Measurements from ENCODE around the gene CEP57L1. TPM values are rescaled to one million over a fixed set of nuclear protein-coding genes. Genes with fewer than 3 reads are reported as not detected.

Gene CEP57L1
- total and polyA plus RNA-seq, 2 experiments from 2014 or later, result 17.1 to 20.2 TPM

GRCh38 chr6:109051301-109052017 is 43.8 kb upstream of the CEP57L1 start:
- Mint-ChIP-seq H3K4me3 (no peak overlapping the region), H3K27me3 (ENCODE audit: insufficient read depth, low read depth, poor library complexity) (no peaks in the 10 kb centered on the region), H3K36me3 (ENCODE audit: low read depth) (peaks cover 11% of the 10 kb centered on the region; the same call in 2 of the 3 replicates), H3K9me3 (peaks cover 4% of the 10 kb centered on the region; the same call in 2 of the 3 replicates), H3K4me1 (peaks cover 15% of the 10 kb centered on the region), H3K27ac (no peak overlapping the region)
- H3F3A ChIP-seq (replicated peaks; ENCODE audit: low read depth), result no peaks in the 10 kb centered on the region
- H3K36me3 ChIP-seq (ENCODE audit: insufficient read depth), result no peaks in the 10 kb centered on the region
- H3K27ac ChIP-seq (ENCODE audit: low read depth), result no peak overlapping the region
- H3K4me3 ChIP-seq, result no peak overlapping the region
- H3K79me2 ChIP-seq (replicated peaks; ENCODE audit: insufficient read depth), result no peaks in the 10 kb centered on the region
- no peak for ATAC-seq
- H3K4me1 ChIP-seq (ENCODE audit: insufficient read depth), result peaks cover 10% of the 10 kb centered on the region; the same call in 1 of the 2 replicates
- H3K27me3 ChIP-seq (ENCODE audit: insufficient read depth), result no peaks in the 10 kb centered on the region
- H3K4me2 ChIP-seq, result no peak overlapping the region
- no peaks in the 10 kb centered on the region for H4K20me1 ChIP-seq (replicated peaks; ENCODE audit: insufficient read depth)
- H2AFZ ChIP-seq, result no peak overlapping the region
- no peak for TF ChIP-seq JUNB (IDR thresholded peaks at IDR 0.05; ENCODE audit: unreplicated experiment)
- no peak for TF ChIP-seq EZH2phosphoT487 (IDR thresholded peaks at IDR 0.05; ENCODE audit: unreplicated experiment)
- TF ChIP-seq STAT1 (IDR thresholded peaks at IDR 0.05; ENCODE audit: unreplicated experiment), result no peak
- TF ChIP-seq, protein P1, sequence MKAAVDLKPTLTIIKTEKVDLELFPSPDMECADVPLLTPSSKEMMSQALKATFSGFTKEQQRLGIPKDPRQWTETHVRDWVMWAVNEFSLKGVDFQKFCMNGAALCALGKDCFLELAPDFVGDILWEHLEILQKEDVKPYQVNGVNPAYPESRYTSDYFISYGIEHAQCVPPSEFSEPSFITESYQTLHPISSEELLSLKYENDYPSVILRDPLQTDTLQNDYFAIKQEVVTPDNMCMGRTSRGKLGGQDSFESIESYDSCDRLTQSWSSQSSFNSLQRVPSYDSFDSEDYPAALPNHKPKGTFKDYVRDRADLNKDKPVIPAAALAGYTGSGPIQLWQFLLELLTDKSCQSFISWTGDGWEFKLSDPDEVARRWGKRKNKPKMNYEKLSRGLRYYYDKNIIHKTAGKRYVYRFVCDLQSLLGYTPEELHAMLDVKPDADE (IDR thresholded peaks at IDR 0.05), result no peak
- no peak for TF ChIP-seq REST (IDR thresholded peaks at IDR 0.05; ENCODE audit: unreplicated experiment)
- no peak for TF ChIP-seq NANOG (IDR thresholded peaks at IDR 0.05; ENCODE audit: borderline replicate concordance)
- no peak for TF ChIP-seq ZNF114 (CRISPR knock-in tag; IDR thresholded peaks at IDR 0.05)
- no peak for TF ChIP-seq CTCF (conservative IDR thresholded peaks at IDR 0.05; ENCODE audit: low read depth in 2 of 2)
- no peak for TF ChIP-seq POLR2AphosphoS5 (IDR thresholded peaks at IDR 0.05; ENCODE audit: low read depth)
- no peak for TF ChIP-seq CREB1 (CRISPR knock-in tag; IDR thresholded peaks at IDR 0.05; ENCODE audit: low read depth)
- TF ChIP-seq EZH2 (IDR thresholded peaks at IDR 0.05; ENCODE audit: low read depth, unreplicated experiment), result no peak
- TF ChIP-seq, protein P2, sequence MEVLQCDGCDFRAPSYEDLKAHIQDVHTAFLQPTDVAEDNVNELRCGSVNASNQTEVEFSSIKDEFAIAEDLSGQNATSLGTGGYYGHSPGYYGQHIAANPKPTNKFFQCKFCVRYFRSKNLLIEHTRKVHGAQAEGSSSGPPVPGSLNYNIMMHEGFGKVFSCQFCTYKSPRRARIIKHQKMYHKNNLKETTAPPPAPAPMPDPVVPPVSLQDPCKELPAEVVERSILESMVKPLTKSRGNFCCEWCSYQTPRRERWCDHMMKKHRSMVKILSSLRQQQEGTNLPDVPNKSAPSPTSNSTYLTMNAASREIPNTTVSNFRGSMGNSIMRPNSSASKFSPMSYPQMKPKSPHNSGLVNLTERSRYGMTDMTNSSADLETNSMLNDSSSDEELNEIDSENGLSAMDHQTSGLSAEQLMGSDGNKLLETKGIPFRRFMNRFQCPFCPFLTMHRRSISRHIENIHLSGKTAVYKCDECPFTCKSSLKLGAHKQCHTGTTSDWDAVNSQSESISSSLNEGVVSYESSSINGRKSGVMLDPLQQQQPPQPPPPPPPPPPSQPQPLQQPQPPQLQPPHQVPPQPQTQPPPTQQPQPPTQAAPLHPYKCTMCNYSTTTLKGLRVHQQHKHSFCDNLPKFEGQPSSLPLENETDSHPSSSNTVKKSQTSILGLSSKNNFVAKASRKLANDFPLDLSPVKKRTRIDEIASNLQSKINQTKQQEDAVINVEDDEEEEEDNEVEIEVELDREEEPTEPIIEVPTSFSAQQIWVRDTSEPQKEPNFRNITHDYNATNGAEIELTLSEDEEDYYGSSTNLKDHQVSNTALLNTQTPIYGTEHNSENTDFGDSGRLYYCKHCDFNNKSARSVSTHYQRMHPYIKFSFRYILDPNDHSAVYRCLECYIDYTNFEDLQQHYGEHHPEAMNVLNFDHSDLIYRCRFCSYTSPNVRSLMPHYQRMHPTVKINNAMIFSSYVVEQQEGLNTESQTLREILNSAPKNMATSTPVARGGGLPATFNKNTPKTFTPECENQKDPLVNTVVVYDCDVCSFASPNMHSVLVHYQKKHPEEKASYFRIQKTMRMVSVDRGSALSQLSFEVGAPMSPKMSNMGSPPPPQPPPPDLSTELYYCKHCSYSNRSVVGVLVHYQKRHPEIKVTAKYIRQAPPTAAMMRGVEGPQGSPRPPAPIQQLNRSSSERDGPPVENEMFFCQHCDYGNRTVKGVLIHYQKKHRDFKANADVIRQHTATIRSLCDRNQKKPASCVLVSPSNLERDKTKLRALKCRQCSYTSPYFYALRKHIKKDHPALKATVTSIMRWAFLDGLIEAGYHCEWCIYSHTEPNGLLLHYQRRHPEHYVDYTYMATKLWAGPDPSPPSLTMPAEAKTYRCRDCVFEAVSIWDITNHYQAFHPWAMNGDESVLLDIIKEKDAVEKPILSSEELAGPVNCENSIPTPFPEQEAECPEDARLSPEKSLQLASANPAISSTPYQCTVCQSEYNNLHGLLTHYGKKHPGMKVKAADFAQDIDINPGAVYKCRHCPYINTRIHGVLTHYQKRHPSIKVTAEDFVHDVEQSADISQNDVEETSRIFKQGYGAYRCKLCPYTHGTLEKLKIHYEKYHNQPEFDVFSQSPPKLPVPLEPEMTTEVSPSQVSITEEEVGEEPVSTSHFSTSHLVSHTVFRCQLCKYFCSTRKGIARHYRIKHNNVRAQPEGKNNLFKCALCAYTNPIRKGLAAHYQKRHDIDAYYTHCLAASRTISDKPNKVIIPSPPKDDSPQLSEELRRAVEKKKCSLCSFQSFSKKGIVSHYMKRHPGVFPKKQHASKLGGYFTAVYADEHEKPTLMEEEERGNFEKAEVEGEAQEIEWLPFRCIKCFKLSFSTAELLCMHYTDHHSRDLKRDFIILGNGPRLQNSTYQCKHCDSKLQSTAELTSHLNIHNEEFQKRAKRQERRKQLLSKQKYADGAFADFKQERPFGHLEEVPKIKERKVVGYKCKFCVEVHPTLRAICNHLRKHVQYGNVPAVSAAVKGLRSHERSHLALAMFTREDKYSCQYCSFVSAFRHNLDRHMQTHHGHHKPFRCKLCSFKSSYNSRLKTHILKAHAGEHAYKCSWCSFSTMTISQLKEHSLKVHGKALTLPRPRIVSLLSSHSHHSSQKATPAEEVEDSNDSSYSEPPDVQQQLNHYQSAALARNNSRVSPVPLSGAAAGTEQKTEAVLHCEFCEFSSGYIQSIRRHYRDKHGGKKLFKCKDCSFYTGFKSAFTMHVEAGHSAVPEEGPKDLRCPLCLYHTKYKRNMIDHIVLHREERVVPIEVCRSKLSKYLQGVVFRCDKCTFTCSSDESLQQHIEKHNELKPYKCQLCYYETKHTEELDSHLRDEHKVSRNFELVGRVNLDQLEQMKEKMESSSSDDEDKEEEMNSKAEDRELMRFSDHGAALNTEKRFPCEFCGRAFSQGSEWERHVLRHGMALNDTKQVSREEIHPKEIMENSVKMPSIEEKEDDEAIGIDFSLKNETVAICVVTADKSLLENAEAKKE (CRISPR knock-in tag; IDR thresholded peaks at IDR 0.05), result no peak
- TF ChIP-seq ZNF331 (CRISPR knock-in tag; IDR thresholded peaks at IDR 0.05; ENCODE audit: low read depth), result no peak
- no peaks in the 10 kb centered on the region for H3K9me2 ChIP-seq (ENCODE audit: insufficient read depth)
- no peak for DNase-seq (ENCODE audit: low spot score)

All from GM23338 (cell line).